Heart left ventricle (tissue), 16 donors: ENCODE measurements around the gene PACS1. TPM values are rescaled to one million over a fixed set of nuclear protein-coding genes. Genes with fewer than 3 reads are reported as not detected.
"Not testable (repeated sequence)": the region's sequence is repeated elsewhere in the genome, so short reads cannot be mapped to it uniquely, and the experiment has no call there.

ENCODE experiments used
- ATAC-seq, 4 donors: fragments of 200-7000 bp; cut with Tn5 transposase; one replicate each; pipeline ENCODE4 v1.9.1; 2020 to 2022; ENCODE audit warnings: moderate library complexity in 4 of 4, mild to moderate bottlenecking in 3 of 4, moderate number of reproducible peaks in 1 of 4
- DNase-seq, 5 donors: peaks; one replicate each; pipeline ENCODE4 v3.0.0-alpha.2; 2020
- H3K27ac ChIP-seq, 12 donors: fragments of 200-600 bp; sonication (generic) in 4 of 12; one replicate each; pipeline versions ENCODE4 v1.5.0 to v1.8.0; 2016 to 2022; ENCODE audit warnings: mild to moderate bottlenecking in 2 of 12
- H3K27me3 ChIP-seq, 9 donors: fragments of 200-600 bp; sonication (generic) in 2 of 9; one replicate each; pipeline versions ENCODE4 v1.5.1 to v1.8.0; 2016 to 2022; ENCODE audit warnings: mild to moderate bottlenecking in 3 of 9
- H3K36me3 ChIP-seq, 9 donors: fragments of 200-600 bp; sonication (generic) in 2 of 9; one replicate each; pipeline versions ENCODE4 v1.5.0 to v1.8.0; 2018 to 2022; ENCODE audit warnings: mild to moderate bottlenecking in 2 of 9
- H3K4me1 ChIP-seq, 12 donors: fragments of 200-600 bp; sonication (generic) in 4 of 12; one replicate each; pipeline versions ENCODE4 v1.5.0 to v1.8.0; 2016 to 2022; ENCODE audit warnings: mild to moderate bottlenecking in 3 of 12
- H3K4me3 ChIP-seq, 12 donors: fragments of 200-600 bp; sonication (generic) in 4 of 12; one replicate each; pipeline versions ENCODE4 v1.5.0 to v1.8.0; 2017 to 2022; ENCODE audit warnings: mild to moderate bottlenecking in 9 of 12, moderate library complexity in 4 of 12
- H3K9me3 ChIP-seq, 12 donors: fragments of 200-600 bp; sonication (generic) in 4 of 12; one replicate each; pipeline versions ENCODE4 v1.5.0 to v1.8.0; 2016 to 2022; ENCODE audit warnings: mild to moderate bottlenecking in 1 of 12
- CTCF ChIP-seq, 12 donors: fragments of 200-600 bp; sonication (generic) in 4 of 12; IDR thresholded peaks; one replicate each; pipeline versions ENCODE4 v1.5.0 to v1.8.0; 2018 to 2022; ENCODE audit warnings: antibody characterized with exemption in 12 of 12, mild to moderate bottlenecking in 5 of 12
- POLR2A ChIP-seq, 2 donors: fragments of 450-650 bp; IDR thresholded peaks; one replicate each; pipeline ENCODE4 v1.6.1; 2017; ENCODE audit warnings: antibody characterized with exemption in 2 of 2, mild to moderate bottlenecking in 2 of 2, moderate library complexity in 2 of 2
- WGBS, 4 donors: extraction: QIAGEN DNeasy Blood & Tissue Kit in 2 of 4; methylation state at CpG; one replicate each; pipeline versions ENCODE4 v1.1.5 to v1.1.7; 2013 to 2018; 5-methylcytosine and 5-hydroxymethylcytosine counted together
- intact Hi-C, 10 donors: fragments of 100-400 bp; cut with DNase I; formaldehyde crosslinking; loops; one replicate each; pipeline versions ENCODE4 v1.11.1 to v1.14.2; 2022
- polyA plus RNA-seq, 2 donors: library from polyadenylated mRNA; stranded (reverse); fragments of 200-250 nt; gene quantifications; one replicate each; pipeline ENCODE4 v1.2.3, GENCODE V29; 2013
- total RNA-seq, 9 donors: library from RNA; depleted of rRNA in 2 of 9; stranded (reverse); fragments of >200 nt in 2 of 9; fragmentation: NEBNext Ultra II Directional in 3 of 9; extraction: Animal tissue kit (Norgen Biotek cat#: 25700) in 3 of 9; gene quantifications; one replicate each; pipeline versions ENCODE4 v1.1.0 to v1.2.4, GENCODE V29; 2016 to 2023
- donor health status: ischemic (EF 13 %, LVEDD 7.1; RV severe dilation, severe dysfunction).
- donor health status: healthy with polysubstance abuse.
- donor health status: DM: no; HTN: yes; CAD: no.
- donor health status: DM: no; HTN: no; CAD: no.
- donor health status: ischemic (EF 25% LVEDD 6.9; RV normal size, moderate dysfunction).
- donor health status: ischemic (EF 25% LVEDD 5.7; RV mildly dilated, moderate dysfunction).
- donor health status: healthy.
- donor health status: DM: yes; HTN: yes; CAD: no.
- donor health status: ischemic (EF 35%, LVEDD 5.7; RV mildly dilated, moderate dysfunction).
- donor health status: nonischemic (EF 11% LVEDD 7.7; RV severe dilation, severe dysfunction).
- donor health status: DM: yes; HTN: yes; CAD: no.
- donor health status: PGD.
- donor health status: ischemic (EF 29% LVEDD 5.4; RV normal size, mild dysfunction).
- donor health status: nonischemic (EF 23%, LVEDD 6.1; RV moderate dilation, normal function).

The PACS1 gene
- total and polyA plus RNA-seq, 11 donors = 30.6 to 151 (median 89.8) TPM

- ATAC-seq (no peak), DNase-seq (no peak)
- no peak overlapping the region for H3K27ac ChIP-seq
- H3K36me3 ChIP-seq = peaks cover 0 to 7% (median 0%) of the 10 kb centered on the region in 9 donors
- peaks cover 4 to 78% (median 27%) of the 10 kb centered on the region in 12 donors for H3K4me1 ChIP-seq
- H3K4me3 ChIP-seq = no peak overlapping the region
- TF ChIP-seq CTCF (IDR thresholded peaks at IDR 0.05) (no peak), POLR2A (IDR thresholded peaks at IDR 0.05) (no peak)
- intact Hi-C loops = no loop called here
- no peaks in the 10 kb centered on the region for H3K9me3 ChIP-seq
- H3K27me3 ChIP-seq = no peaks in the 10 kb centered on the region
- WGBS, 4 donors = 93 to 100% (median 95%) methylated on average over 2 of the region's 2 CpGs
Observed at GRCh38 chr11:66109294-66109693, 39.2 kb downstream of the PACS1 start.

GRCh38 chr11:66111158-66111557 lies 41.1 kb downstream of the PACS1 start:
- Histone ChIP-seq H3K4me3 (no peak overlapping the region), H3K27ac (no peak overlapping the region), H3K27me3 (no peaks in the 10 kb centered on the region), H3K36me3 (peaks cover 0 to 6% (median 0%) of the 10 kb centered on the region in 9 donors), H3K9me3 (no peaks in the 10 kb centered on the region), H3K4me1 (peaks cover 4 to 83% (median 36%) of the 10 kb centered on the region in 12 donors)
- 90 to 95% (median 93%) methylated on average over 3 of the region's 3 CpGs for WGBS, 4 donors
- TF ChIP-seq CTCF (IDR thresholded peaks at IDR 0.05) = no peak
- TF ChIP-seq POLR2A (IDR thresholded peaks at IDR 0.05) = no peak
- no peak for DNase-seq
- ATAC-seq = no peak
- intact Hi-C loops = no loop called here

GRCh38 chr11:66112041-66112491 lies 42.0 kb downstream of the PACS1 start:
- Histone ChIP-seq H3K27ac (peak overlapping the region in 6 of 12 donors; percentile 0 to 80 (median 16)), H3K4me1 (peaks cover 4 to 83% (median 37%) of the 10 kb centered on the region in 12 donors), H3K9me3 (no peaks in the 10 kb centered on the region), H3K36me3 (no peaks in the 10 kb centered on the region), H3K4me3 (no peak overlapping the region), H3K27me3 (no peaks in the 10 kb centered on the region)
- 64 to 75% (median 74%) methylated on average over 9 of the region's 9 CpGs for WGBS, 4 donors
- TF ChIP-seq POLR2A (IDR thresholded peaks at IDR 0.05) (no peak), CTCF (IDR thresholded peaks at IDR 0.05) (no peak)
- intact Hi-C loops = no loop called here
- peak in 3 of 4 donors; percentile 21 to 47 (median 35) for ATAC-seq
- DNase-seq = no peak

- Histone ChIP-seq H3K4me1 (peaks cover 4 to 84% (median 31%) of the 10 kb centered on the region in 12 donors), H3K27ac (peak overlapping the region in 8 of 12 donors; percentile 0 to 80 (median 14)), H3K36me3 (no peaks in the 10 kb centered on the region), H3K9me3 (no peaks in the 10 kb centered on the region), H3K27me3 (no peaks in the 10 kb centered on the region), H3K4me3 (no peak overlapping the region)
- ATAC-seq = peak; percentile 36 to 57 (median 46)
- WGBS, 4 donors = 5 to 14% (median 9%) methylated on average over 3 of the region's 3 CpGs
- TF ChIP-seq CTCF (IDR thresholded peaks at IDR 0.05) (no peak), POLR2A (IDR thresholded peaks at IDR 0.05) (no peak)
- DNase-seq = peak in 2 of 5 donors; percentile 35
- intact Hi-C loops = no loop called here
Observed at GRCh38 chr11:66112601-66113499, 42.8 kb downstream of the PACS1 start.

- ATAC-seq, H3K36me3 ChIP-seq, H3K27me3 ChIP-seq, H3K4me3 ChIP-seq, DNase-seq, H3K9me3 ChIP-seq: not testable (repeated sequence)
- WGBS, 4 donors = 89 to 96% (median 92%) methylated on average over 3 of the region's 3 CpGs
- intact Hi-C loops = loop anchor here in 3 of 10 donors (5.0 kb wide), 1 partner anchor 43 kb away; the partner anchor contains the start of gene PACS1 (in 3 of the 3)
- Histone ChIP-seq H3K4me1 (peaks cover 6 to 91% (median 46%) of the 10 kb centered on the region in 12 donors), H3K27ac (peak overlapping the region in 1 of 12 donors; percentile 82)
Observed at GRCh38 chr11:66114957-66115356, 44.9 kb downstream of the PACS1 start.
